Nephron progenitor cell (in vitro differentiated cells): ENCODE measurements around the gene MEAF6.

ENCODE experiments used
- DNase-seq: peaks from one replicate; pipeline ENCODE4 v3.0.0; 2021
- H3K27ac Mint-ChIP-seq: 2 replicates; pipeline ENCODE4 v1.8.0; 2021; ENCODE audit warnings: mild to moderate bottlenecking, moderate library complexity, mixed read lengths
- H3K27me3 Mint-ChIP-seq: 2 replicates; pipeline ENCODE4 v1.8.0; 2021; ENCODE audit warnings: mild to moderate bottlenecking, low read depth, mixed read lengths; ENCODE audit not compliant: poor library complexity
- H3K36me3 Mint-ChIP-seq: 2 replicates; pipeline ENCODE4 v1.8.0; 2021; ENCODE audit warnings: low read depth, mixed read lengths
- H3K4me1 Mint-ChIP-seq: 2 replicates; pipeline ENCODE4 v1.8.0; 2021; ENCODE audit warnings: mixed read lengths
- H3K4me3 Mint-ChIP-seq: 2 replicates; pipeline ENCODE4 v1.8.0; 2021; ENCODE audit warnings: mild to moderate bottlenecking, moderate library complexity, mixed read lengths
- H3K9me3 Mint-ChIP-seq: 2 replicates; pipeline ENCODE4 v1.8.0; 2021; ENCODE audit warnings: mild to moderate bottlenecking, moderate library complexity, mixed read lengths
- CTCF ChIP-seq: fragments of 200-600 bp; sonication (generic); IDR thresholded peaks from 2 replicates; pipeline ENCODE4 v1.5.0; 2021; ENCODE audit warnings: antibody characterized with exemption

MEAF6 gene

GRCh38 chr1:37458551-37458950, 56.0 kb downstream of the MEAF6 start:
- Mint-ChIP-seq H3K4me3 (no peak overlapping the region), H3K9me3 (no peaks in the 10 kb centered on the region), H3K36me3 (no peaks in the 10 kb centered on the region), H3K27ac (no peak overlapping the region), H3K27me3 (peaks cover 55% of the 10 kb centered on the region), H3K4me1 (no peaks in the 10 kb centered on the region)
- TF ChIP-seq CTCF, result no peak
- DNase-seq, result no peak

- Mint-ChIP-seq H3K4me1 (peaks cover 11% of the 10 kb centered on the region), H3K27ac (no peak overlapping the region), H3K9me3 (no peaks in the 10 kb centered on the region), H3K36me3 (no peaks in the 10 kb centered on the region), H3K27me3 (peaks cover 60% of the 10 kb centered on the region), H3K4me3 (no peak overlapping the region)
- no peak for TF ChIP-seq CTCF
- no peak for DNase-seq
Measured at GRCh38 chr1:37456614-37457013, 58.0 kb downstream of the MEAF6 start.

DNA sequence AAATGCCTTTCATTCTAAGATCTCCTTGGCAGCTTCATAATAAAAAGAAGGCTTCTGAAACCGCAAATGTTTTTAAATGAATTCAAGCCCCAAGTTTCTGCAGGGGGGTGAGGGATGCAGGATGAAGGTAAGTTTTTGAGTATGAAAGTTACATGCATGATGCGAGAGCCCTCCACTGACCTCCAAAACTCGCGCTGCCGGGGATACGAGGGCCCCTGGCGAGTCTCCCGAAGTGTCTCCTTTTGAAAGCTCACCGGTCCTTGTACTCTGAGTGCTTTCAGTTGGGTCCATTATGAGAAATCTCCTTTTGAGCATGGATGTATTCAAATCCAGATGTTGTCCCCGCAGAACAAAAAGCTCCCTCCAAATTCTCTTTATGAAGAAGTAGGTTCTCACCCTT, 59.0 kb downstream of the MEAF6 start:
- no peaks in the 10 kb centered on the region for H3K36me3 Mint-ChIP-seq
- TF ChIP-seq CTCF, result no peak
- H3K9me3 Mint-ChIP-seq, result no peaks in the 10 kb centered on the region
- H3K27ac Mint-ChIP-seq, result no peak overlapping the region
- no peak overlapping the region for H3K4me3 Mint-ChIP-seq
- H3K4me1 Mint-ChIP-seq, result peaks cover 11% of the 10 kb centered on the region
- H3K27me3 Mint-ChIP-seq, result peaks cover 66% of the 10 kb centered on the region
- no peak for DNase-seq

DNA sequence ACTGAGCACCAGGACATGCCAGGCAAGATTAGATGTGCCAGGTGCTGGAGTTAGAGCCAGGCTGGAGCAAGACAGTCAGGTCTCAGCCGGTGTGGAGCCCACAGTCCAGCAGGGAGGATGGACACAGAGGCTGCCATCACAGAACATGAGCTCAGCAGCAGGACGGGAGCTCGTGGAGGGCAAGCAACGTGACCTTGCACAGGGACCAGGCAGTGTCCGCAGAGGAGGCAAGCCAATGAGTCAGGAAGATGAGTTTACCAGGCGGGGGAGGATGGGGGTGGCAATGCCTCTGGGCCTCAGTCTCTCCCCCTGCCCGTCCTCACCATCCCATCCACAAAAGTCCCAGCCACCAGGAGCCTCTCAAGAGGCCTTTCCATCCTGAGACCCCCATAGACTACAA, 60.9 kb downstream of the MEAF6 start:
- no peak overlapping the region for H3K27ac Mint-ChIP-seq
- no peak overlapping the region for H3K4me3 Mint-ChIP-seq
- peaks cover 71% of the 10 kb centered on the region for H3K27me3 Mint-ChIP-seq
- no peaks in the 10 kb centered on the region for H3K36me3 Mint-ChIP-seq
- peaks cover 11% of the 10 kb centered on the region for H3K4me1 Mint-ChIP-seq
- H3K9me3 Mint-ChIP-seq, result no peaks in the 10 kb centered on the region
- no peak for DNase-seq
- no peak for TF ChIP-seq CTCF

DNA sequence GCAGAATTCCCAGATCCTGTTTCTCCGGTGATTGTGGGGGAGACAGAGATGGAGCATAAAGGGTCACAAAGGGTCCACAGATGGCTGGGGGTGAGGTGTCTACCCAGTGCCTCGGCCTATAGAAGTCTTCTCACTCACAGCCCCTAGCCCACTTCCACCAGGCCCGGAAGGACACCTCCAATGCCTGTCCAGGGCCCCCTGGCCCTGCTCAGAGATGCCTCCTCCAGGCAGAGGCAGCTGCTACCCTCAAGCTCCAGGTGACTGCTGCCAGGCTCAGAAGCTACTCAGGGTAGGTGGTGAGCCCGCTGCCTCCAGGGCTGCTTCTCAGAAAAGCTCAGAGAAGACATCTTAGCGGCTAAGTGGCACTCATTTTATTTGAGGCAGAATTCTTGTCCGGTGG, 62.1 kb downstream of the MEAF6 start:
- Mint-ChIP-seq H3K36me3 (no peaks in the 10 kb centered on the region), H3K27ac (no peak overlapping the region), H3K4me1 (peaks cover 11% of the 10 kb centered on the region), H3K27me3 (peaks cover 76% of the 10 kb centered on the region), H3K4me3 (no peak overlapping the region), H3K9me3 (no peaks in the 10 kb centered on the region)
- no peak for DNase-seq
- TF ChIP-seq CTCF, result no peak

DNA sequence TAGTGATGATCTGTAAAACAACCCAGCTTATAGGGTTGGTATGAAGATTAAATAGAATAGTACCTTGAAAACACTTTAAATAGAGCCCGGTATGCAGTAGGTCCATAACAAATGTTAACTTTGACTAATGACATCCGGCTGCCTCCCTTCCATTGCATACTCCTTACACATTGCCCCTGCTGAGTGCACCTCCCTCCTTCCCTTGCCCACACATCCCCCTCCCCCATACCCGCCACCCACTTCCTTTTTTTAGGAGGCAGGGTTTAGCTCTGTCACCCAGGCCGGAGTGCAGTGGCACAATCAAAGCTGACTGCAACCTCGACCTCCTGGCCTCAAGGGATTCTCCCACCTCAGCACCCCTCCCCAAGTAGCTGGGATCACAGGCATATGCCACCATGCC, 64.6 kb downstream of the MEAF6 start:
- Mint-ChIP-seq H3K9me3 (no peaks in the 10 kb centered on the region), H3K4me1 (peaks cover 11% of the 10 kb centered on the region), H3K27ac (no peak overlapping the region), H3K27me3 (peaks cover 93% of the 10 kb centered on the region), H3K4me3 (no peak overlapping the region), H3K36me3 (no peaks in the 10 kb centered on the region)
- DNase-seq, result no peak
- TF ChIP-seq CTCF, result no peak
